ENCODE data around the gene PDE10A.

DNA sequence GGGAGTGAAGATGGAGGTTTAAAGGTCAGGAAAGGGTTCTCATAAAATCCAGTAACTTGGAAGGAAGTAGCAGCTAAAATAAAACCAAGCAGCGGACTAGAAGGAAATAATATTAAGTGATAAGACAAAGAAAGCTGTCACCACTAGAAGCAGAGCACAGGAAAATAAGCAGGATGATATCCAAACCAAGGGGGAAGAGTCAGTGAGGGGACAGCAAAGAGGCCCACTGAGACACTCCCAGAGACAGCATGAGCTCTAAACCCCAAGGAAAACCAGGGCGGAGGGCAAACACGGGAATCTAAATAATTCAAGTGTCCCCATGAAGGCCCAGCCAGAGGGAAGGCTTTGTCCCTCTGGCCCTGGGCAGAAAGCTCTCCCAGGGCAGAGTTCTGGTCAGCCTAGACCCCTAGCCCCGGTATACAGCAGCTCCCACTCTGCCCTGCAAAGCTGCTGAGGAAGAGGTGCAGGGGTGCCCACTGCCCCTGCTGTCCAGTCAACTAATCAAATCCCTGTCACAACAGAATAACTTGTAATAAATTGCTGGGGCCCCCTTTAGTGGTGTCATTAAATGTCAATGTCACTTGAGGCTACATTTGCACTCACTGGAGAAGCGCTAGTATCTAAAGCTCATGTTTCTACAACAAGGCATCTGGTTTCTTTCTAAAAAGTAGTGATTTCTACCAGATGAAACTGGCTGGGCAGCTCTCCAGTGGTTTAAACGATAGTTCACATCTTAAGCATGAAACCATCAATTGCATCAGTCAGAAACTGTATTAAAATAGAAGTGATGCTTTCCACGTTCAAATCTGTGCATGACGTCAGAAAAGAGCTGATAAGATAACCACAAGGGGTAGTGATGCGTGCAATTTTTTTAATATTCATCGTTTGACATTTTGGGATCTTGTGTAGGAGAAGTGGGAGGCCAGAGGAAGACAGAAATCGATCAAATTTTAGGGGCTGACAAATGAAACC lies 13.6 kb downstream of the PDE10A start:
- TF ChIP-seq, protein P1, sequence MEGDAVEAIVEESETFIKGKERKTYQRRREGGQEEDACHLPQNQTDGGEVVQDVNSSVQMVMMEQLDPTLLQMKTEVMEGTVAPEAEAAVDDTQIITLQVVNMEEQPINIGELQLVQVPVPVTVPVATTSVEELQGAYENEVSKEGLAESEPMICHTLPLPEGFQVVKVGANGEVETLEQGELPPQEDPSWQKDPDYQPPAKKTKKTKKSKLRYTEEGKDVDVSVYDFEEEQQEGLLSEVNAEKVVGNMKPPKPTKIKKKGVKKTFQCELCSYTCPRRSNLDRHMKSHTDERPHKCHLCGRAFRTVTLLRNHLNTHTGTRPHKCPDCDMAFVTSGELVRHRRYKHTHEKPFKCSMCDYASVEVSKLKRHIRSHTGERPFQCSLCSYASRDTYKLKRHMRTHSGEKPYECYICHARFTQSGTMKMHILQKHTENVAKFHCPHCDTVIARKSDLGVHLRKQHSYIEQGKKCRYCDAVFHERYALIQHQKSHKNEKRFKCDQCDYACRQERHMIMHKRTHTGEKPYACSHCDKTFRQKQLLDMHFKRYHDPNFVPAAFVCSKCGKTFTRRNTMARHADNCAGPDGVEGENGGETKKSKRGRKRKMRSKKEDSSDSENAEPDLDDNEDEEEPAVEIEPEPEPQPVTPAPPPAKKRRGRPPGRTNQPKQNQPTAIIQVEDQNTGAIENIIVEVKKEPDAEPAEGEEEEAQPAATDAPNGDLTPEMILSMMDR (IDR thresholded peaks at IDR 0.05) = no peak
- TF ChIP-seq POLR2A (IDR thresholded peaks at IDR 0.05) = no peak
- TF ChIP-seq EP300 (IDR thresholded peaks at IDR 0.05) = no peak
